Bone marrow (tissue), 2 donors: ENCODE results near the gene EXTL1.
"Not testable (repeated sequence)": the region's sequence is repeated elsewhere in the genome, so short reads cannot be mapped to it uniquely, and the experiment has no call there.

Experiments
- DNase-seq, 2 donors: peaks; one replicate each; lab custom pipeline; 2025; lab: John Stamatoyannopoulos, UW

The EXTL1 gene

GRCh38 chr1:26021647-26022403 is at the start of gene EXTL1:
Gene EXTL1 (plus strand): TSS chr1:26021775. CDS start chr1:26022647, 872 bp downstream.
- no peak for DNase-seq

DNA sequence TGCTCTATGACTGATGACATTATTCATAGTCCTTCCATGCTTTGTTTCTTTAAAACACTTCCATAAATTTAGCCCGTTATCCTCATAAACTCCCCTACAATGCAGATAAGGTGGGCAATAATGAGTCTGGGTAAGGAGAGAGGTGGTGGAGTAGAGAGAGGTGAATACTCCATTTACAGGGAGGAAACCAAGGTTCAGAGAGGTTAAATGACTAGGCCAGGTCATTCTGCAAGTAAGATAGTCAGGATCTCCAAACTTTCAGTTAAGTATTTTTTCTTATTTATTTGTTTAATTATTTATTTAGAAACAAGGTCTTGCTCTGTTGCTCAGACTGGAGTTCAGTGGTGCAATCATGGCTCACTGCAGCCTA is 49.8 kb upstream of the EXTL1 start:
- DNase-seq: no peak

DNA sequence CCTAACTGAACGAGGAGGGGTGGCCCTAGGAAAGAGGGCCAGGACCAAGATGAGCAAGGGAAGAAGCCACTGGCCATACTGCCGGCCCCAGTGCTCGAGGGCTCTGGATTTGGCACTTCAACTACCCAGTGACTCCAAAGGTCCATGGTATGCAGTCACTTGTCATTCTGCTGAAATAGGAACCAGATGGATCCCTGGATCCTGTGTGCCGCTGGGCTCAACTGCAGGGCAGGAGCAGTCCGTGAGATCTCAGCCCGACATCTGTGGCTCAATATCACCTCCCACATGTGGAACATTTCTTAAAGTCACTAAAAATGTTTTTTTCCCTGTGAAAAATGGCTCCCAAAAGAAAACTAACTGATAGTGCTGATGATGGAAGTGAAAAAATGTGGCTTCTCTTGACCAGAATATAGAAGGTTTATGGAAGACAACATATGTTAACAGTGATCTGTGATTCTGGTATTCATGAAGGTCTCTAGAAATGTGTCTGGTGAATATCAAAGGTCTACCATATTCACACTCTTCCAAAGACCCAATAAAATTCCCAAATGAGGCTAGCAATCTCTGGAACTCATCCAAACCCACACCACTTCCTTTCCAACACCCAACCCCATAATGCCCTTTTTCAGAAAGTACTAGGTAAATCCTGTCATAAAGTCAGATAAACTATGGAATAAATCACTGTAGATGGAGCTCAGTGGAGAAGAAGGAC is 47.8 kb upstream of the EXTL1 start:
- no peak for DNase-seq

DNA sequence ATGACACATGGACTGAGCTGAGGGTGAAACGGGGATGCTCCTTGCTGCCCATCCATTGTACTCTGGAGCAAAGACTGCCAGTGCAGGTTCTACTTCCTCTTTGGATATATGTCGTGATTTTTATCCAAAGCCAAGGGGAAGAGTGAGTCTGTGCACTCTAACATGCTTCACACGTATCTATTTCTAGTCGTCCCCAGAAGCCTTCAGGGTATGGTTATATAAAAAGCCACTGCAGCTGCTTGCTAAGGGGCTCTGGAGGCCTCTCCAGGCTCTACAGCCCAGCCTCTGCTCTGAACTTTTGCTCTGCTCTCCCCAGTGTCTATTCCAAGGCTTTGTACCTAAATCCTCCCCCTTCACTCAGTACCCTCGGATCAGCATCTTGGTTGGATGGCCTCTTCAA is 43.8 kb upstream of the EXTL1 start:
- DNase-seq: no peak

- no peak for DNase-seq
These were observed 43.2 kb upstream of the EXTL1 start for GRCh38 chr1:25978403-25978802.

DNA sequence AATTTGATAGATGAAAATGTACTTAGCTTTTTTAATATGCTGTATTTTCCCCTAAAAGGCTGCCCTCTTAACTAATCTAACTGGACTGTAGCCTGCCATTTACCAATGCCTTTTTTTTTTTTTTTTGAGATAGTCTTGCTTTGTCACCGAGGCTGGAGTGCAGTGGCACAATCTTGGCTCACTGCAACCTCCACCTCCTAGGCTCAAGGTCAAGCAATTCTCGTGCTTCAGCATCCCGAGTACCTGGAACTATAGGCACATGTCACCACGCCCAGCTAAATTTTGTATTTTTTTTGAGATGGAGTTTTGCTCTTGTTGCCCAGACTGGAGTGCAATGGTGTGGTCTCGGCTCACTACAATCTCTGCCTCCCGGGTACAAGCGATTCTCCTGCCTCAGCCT is 42.4 kb upstream of the EXTL1 start:
- no peak for DNase-seq

GRCh38 chr1:25985171-25985570 is 36.4 kb upstream of the EXTL1 start:
- DNase-seq: no peak

- DNase-seq: no peak
These were observed 35.9 kb upstream of the EXTL1 start for GRCh38 chr1:25985670-25986069.

GRCh38 chr1:25986773-25987172 is 34.8 kb upstream of the EXTL1 start:
- DNase-seq: not testable (repeated sequence)

DNA sequence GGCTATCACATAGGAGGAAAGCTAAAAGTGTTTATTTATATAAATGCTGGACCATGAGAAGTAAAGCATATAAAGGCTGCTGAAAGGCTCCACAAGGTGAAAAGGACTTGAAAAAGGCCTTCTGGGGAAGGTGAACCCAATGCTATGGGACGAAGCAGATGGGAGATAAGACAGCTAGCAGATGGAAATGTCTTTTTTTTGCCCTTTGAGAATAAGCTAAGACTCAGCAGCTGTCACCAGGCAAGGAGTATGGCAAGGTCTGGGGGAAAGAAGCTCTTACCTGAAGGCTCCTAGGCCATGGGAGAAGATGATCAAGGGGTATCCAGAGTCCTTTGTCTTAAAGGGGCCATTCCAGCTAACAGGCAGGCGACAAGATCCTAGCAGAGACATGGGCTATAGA is 33.6 kb upstream of the EXTL1 start:
- no peak for DNase-seq

DNA sequence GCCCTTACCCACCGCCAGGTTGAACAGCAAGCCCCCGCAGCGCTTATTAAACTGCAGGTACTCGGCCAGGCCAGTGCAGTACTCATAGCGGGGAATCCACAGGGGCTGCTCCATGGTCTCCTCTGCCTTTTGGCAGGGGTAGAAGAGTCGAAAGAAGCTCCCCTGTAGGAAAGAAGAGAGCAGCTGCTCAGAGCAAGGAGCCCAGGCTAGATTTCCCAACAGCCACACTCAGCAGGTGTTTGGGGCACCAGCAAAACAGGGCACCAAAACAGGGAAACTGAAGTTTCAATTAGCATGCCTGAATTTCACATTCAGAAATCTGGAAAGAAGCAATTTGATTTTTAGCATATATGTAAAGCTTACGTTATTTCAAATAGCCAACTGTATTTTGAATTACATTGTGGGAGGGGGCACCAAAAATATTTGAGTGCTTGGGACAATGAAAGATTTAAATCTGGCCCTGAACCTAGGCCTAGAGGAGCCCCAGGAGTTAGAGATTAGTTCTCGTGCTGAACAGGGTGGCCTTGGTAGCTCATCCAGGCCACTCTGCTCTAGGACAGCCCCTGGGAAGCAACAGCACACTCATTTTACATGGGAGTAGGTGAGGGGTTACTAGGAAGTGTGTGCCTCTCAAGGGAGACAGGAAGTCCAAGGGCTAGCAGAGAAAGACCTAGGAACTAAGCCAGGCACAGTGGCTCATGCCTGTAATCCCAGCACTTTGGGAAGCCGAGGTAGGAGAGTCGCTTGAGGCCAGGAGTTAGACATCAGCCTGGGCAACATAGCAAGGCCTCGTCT is 31.9 kb upstream of the EXTL1 start:
- DNase-seq: no peak

- DNase-seq: no peak
These were observed 31.3 kb upstream of the EXTL1 start for GRCh38 chr1:25990251-25990650.

- DNase-seq: peak in 1 of 2 donors; percentile 88
These were observed 30.7 kb upstream of the EXTL1 start for GRCh38 chr1:25990702-25991395.

DNA sequence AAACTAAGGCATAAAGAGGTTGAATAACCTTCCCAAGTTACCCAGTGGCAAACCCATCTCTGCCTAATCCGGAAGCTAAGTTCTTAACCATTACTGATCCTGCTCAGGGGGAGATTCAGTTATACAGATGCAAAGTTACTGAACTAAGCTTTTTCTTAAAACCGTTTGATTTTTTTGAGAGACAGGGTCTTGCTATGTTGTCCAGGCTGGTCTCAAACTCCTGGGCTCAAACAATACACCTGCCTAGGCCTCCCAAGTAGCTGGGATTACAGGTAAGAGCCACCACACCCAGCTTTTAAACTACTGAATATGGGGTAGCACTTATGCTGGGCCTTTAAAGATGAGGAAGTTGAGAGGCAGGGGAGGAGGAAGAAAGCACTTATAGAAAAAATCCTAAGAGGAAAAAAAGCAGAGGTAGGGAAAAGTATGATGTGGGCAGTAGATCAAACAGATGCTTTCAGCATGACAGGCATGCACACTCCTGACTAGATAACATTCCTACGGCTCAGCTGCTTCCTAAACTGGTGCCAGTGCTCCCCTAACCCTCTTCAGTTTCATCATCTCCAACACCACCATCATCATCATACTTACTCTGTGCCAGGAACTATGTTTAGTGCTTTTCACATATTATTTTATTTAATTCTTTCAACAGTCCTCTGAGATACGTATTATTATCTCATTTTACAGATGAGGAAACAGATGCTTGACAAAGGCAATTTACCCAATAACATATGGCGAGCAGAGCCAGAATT is 29.5 kb upstream of the EXTL1 start:
- no peak for DNase-seq

DNA sequence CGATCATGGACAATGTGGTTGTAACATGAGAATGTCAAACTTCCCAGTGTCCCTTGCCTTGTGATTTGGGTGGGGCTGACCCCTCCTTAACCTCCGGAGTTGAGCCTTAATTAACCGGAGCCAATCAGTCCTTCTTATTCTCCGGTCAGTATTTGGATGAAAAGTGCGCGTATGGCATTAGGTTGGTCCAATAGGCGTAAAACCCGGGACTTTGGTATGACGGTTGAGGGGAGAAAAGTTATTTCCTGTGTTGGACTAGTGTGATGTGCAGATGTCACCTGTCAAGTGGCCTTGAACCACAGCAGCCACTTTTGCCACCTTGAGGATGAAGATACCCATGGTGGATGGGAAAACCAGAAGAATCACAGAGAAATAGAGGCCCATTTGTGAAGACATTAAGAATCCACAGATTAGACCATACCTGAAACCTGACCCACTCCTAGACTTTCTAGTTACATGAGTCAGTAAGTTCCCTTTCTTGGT is 28.8 kb upstream of the EXTL1 start:
- no peak for DNase-seq

GRCh38 chr1:25993197-25993951 is 28.2 kb upstream of the EXTL1 start:
- DNase-seq: no peak

DNA sequence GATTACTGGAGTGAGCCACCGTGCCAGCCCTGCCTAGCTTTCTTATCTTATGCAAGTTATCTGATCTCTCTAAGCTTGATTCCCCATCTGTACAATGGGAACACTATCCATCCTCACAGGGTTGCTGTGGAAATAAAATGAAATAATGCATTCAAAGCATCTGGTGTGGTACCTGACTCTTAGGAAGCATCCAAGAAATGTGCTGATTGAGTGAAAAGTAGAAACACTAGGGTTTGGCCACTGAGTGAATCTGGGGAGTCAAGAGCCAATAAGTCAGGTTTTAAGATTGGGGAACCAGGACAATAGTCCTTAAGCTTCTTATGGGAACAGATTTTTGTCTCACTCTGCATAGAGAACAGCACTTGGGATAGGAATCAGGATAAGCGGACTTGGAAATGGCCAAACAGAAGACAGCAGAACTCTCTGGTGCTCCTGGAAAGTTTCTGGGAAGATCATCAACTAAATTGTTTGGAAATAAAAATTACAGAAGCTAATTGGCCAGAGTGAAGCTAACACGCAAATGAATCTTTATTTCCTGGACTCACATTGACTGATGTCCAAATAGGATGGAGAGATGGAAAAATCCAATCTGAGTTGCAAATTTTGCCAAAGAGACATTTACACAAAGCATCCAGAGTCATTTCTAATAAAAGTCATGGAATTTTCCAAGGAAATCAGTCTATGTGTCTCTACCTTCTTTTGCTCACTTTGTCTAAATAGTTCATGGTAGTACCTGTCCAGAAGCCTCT is 27.0 kb upstream of the EXTL1 start:
- no peak for DNase-seq

- peak in 1 of 2 donors; percentile 41 for DNase-seq
These were observed 24.4 kb upstream of the EXTL1 start for GRCh38 chr1:25996966-25997827.
